ENCODE results near the gene TFDP1.

Gene TFDP1

GRCh38 chr13:113598081-113598410, 13.5 kb downstream of the TFDP1 start:
- DNase-seq (ENCODE audit: low spot score) = no peak

DNA sequence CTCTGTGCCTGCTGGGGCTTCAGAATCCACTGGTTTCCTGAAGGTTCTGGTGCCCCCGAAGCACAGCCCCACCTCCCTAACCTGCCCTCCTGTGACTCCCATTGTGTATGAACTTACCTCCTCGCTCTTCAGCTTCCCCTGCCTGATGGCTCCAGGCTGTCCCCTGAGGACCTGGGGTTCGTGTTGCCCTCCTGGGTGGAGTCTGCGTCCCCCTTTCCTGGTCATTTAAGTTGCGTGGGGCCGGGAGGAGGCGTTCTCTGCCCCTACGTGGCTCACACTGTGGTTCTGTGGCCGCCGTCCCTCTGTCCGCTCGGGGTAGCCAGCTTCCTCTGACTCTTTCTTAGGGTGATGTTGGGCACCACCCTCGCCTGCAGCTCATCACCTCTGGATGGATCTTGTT, 13.9 kb downstream of the TFDP1 start:
- DNase-seq (ENCODE audit: low spot score) = no peak

DNA sequence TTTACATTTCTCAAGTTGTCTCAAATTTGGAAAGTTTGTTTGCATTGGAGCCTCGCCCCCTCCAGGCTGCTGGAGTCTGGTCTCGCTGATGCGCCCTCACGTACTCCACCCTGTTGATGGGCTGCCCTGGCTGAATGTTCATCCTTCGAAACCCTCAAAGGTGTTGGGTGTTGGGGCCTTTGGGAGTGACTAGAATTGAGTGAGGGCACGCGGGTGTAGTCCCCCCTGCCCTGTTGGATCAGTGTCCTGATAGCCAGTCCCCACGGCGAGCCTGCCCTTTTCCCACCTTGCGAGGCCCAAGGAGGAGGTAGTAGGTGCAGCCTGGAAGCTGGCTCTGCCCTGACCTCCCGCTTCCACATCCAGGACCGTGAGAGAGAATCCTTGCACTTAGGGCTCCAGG, 14.8 kb downstream of the TFDP1 start:
- DNase-seq (ENCODE audit: low spot score) = no peak

DNA sequence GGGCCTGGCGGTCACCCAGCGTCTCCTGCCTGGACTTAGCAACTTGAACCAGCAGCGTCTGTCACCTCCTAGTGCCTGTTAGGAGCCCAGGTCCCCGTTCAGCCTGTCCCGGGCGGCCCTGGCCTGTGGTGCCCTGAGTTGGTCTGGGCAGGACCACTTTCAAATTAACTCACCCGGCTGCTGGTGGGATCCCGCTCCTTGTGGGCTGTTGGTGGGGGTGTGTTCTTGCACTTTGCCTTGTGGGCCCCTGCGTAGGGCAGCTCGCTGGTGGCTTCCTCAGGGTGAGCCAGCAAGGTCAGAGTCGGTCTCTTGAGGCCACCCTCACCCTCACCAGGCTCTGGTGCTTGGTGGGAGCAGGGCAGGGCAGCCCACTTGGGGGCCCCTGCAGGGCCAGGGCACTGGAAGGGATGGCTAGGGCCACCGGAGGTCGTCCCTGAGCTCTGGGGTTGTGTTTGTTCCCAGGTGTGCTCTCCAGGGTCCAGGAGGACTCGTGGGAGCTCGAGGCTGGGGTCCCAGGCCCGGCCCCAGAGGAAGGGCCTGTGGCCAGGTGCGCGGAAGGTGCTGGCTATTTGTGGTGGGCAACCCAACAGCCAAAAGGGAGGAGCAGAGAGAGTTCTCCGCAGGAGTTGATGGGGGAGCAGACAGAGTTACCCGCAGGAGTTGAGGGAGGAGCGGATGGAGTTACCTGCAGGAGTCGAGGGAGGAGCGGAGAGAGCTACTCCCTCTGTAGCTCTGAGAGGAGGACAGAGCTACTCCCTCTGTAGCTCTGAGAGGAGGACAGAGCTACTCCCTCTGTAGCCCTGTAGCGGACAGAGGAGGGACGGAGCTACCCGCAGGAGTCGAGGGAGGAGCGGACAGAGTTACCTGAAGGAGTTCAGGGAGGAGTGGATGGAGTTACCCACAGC, 16.9 kb downstream of the TFDP1 start:
- no peak for DNase-seq (ENCODE audit: low spot score)

DNA sequence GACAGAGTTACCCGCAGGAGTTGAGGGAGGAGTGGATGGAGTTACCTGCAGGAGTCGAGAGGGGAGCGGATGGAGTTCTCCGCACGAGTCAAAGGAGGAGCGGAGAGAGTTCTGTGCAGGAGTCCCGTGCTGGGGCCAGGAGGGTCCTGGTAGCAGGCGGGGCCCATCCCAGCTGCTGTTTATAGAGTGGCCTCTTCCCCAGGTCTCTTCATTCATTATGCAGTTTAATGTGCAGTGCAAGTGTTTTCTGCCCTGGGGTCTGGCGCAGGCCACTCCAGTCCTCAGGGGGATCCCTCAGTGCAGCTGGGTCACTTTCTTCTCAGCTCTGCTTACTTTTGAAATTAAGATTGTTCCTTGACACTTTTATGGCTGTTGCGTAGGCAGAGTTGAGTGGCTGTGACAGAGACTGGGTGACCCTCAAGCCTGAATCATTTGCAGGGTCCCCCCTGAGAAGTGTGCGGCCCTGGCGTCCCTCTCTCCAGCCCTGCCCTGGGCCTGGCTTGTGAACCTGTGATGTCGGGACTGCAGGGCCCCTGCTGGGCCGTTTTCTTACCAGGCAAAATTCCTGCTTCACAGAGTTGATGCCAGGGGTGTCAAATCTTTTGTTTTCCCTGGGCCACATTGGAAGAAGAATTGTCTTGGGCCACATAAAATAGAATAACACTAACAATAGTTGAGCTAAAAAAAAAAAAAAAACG, 17.9 kb downstream of the TFDP1 start:
- no peak for DNase-seq (ENCODE audit: low spot score)

DNA sequence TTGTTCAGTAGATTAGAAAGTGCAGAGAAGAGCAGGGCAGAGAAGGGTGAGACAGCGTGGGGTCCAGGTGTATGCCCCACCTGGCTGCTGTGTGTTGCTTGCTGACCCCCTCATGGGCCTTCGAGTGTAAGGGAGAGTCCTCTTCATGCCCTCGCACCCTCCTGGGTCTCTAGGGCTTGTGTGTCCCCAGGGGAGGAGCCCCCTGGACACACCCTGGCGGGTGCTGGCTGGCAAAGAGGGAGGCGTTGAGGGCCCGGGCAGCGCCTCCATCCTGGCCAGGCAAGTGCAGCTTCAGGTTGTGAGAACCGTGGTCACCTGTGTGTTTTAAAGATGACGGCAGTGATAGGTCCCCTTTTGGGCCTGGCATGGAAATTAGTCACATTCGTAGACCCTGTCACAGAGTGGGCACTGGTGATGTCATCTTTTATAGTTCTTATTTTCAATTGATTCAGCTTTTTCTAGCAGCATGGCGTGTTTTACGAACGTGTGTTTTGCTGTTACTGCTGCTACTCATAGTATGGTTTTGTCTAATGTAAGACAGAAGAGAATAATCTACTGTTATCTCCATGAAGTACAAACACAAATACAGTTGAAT, 18.7 kb downstream of the TFDP1 start:
- no peak for DNase-seq (ENCODE audit: low spot score)

GRCh38 chr13:113604186-113604585, 19.6 kb downstream of the TFDP1 start:
- DNase-seq (ENCODE audit: low spot score) = no peak

DNA sequence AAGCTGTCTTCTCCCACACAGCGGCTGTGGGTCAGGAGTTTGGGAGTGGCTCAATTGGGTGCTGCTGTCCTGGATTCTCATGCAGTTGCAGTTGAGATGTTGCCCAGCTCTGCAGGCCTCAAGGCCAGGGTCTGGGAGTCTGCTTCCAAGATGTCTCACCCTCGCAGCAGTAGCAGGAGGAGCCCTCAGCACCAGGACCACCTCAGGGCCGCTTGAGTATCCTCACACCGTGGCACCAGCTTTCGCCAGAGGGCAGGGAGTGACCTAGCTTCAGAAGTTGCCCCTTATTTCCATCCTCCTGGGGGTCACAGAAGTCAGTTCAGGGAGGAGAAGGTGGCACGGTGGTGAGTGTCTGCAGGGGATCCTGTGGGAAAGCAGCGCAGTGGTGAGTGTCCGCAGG, 20.9 kb downstream of the TFDP1 start:
- no peak for DNase-seq (ENCODE audit: low spot score)

DNA sequence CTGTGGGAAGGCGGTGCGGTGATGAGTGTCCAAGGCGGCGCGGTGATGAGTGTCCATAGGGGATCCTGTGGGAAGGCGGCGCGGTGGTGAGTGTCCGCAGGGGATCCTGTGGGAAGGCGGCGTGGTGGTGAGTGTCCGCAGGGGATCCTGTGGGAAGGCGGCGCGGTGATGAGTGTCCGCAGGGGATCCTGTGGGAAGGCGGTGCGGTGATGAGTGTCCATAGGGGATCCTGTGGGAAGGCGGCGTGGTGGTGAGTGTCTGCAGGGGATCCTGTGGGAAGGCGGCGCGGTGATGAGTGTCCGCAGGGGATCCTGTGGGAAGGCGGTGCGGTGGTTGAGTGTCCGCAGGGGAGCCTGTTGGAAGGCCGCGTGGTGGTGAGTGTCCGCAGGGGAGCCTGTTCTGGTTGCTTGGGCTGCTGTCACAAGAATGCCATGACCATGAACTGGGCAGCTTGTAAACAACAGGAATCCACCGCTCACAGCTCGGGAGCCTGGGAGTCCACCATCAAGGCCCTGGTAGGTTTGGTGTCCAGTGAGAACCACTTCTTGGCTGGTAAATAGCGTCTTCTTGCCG, 21.4 kb downstream of the TFDP1 start:
- DNase-seq (ENCODE audit: low spot score) = no peak

DNA sequence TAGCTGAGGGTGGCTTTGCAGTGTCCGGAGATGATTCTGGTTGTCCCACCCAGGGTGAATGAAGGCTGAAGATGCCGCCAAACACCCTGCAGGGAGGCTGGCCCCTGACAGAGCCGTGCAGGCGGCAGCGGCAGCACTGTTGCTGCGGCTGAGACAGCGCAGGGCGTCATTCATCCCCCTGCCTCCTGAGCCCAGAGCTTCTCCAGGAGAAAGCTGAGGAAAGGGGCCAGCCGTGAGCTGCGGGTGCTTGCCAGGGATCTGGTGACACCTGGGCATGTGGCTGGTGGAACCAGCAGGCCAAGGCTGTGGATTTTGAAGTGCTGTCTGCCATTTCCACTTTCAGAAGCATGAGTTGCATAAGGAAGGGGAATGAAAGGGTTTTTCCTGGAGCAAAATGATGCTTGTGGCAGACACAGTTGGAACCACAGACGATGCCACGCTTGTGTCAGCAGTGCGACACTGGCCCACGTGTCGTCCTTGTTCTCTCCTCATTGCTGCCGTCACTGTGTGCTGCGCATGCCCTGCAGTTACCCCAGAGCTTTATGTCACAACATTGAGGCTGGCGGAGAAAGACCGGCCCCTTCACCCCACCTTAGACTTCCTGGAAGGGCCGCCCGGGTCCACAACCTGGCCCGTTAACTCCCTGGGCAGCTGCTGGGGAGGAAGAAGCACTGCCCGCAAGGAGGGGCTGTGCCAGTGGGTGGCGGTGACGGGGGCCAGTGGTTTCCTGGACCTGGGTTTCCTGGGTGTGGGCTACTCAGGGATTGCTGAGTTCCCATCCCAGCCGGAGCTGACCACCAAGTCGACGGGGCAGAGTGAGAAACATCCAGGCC, 22.7 kb downstream of the TFDP1 start:
- DNase-seq (ENCODE audit: low spot score) = no peak

GRCh38 chr13:113607889-113608635, 23.5 kb downstream of the TFDP1 start:
- DNase-seq (ENCODE audit: low spot score) = no peak

GRCh38 chr13:113608967-113609533, 24.5 kb downstream of the TFDP1 start:
- no peak for DNase-seq (ENCODE audit: low spot score)

DNA sequence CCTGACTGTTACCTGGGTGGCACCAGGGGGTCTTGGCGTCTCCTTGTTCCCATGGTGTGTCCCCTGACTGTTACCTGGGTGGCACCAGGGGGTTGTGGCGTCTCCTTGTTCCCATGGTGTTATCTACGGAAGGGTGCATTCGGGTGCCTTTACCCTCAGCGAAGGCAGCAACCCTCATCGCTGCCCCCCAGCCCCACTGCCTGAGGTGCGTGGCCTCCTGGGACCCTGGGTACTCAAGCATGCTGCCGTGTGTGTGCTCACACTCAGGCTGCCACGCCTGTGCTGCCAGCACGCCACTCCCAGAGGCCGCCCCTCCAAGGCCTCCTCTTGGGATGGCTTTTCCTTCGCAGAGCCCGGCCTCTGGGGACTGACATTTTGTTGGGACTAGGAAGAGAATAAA, 25.1 kb downstream of the TFDP1 start:
- no peak for DNase-seq (ENCODE audit: low spot score)

DNA sequence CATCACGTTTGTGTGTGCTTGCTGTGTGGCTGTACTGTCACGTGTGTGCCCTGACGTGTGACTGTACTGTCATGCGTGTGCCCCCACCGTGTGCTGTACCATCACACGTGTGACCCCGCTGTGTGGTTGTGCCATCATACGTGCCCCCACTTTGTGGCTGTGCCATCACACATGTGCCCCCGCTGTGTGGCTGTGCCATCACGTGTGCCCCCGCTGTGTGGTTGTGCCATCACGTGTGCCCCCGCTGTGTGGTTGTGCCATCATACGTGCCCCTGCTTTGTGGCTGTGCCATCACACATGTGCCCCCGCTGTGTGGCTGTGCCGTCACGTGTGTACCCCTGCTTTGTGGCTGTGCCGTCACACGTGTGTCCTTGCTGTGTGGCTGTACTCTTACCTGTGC, 25.7 kb downstream of the TFDP1 start:
- DNase-seq (ENCODE audit: low spot score) = no peak

- no peak for DNase-seq (ENCODE audit: low spot score)
Measured at GRCh38 chr13:113611996-113612395, 27.4 kb downstream of the TFDP1 start.

DNA sequence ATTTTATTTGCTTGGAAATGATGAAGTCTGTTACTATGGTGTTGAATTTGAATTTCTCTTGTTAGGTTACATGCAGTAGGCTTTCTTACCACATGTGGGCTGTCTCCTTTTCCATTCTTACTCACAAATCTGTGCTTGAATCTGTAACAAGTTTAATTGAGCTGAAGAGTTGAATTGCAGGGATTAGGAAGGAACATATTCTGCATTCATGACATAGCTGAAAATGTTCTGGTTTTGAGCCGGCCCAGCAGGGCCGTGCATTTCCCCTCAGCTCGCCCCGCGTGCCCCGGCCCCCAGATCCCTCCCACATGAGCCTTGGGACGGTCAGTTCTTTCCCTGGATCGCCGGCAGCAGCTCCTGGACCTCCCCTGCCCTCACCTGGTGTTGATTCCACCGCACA, 28.1 kb downstream of the TFDP1 start:
- no peak for DNase-seq (ENCODE audit: low spot score)

DNA sequence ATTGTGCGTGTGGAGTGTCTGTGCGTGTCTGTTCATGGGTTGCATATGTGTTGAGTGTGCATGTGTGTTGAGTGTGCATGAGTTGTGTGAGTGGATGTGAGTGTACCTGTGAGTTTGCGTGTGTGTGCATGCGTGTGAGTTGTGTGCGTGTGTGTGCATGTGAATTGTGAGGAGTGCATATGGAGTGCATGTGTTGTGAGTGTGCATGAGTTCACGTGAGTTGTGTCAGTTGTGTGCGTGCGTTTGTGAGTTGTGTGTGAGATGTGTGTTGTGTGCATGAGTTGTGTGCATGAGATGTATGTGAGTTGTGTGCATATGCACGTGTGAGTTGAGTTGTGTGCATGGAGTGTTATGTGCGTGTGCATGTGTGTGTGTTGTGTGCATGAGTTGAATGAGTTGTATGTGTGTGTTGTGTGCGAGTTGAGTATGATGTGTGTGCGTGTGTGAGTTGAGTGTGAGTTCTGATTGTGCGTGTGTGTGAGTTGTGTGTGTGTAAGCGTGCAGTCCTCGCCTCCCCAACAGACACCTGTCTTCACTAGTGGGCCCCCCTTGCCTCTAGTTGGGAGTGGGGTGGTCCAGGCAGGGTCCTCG, 29.3 kb downstream of the TFDP1 start:
- no peak for DNase-seq (ENCODE audit: low spot score)

- no peak for DNase-seq (ENCODE audit: low spot score)
Measured at GRCh38 chr13:113616281-113616906, 31.8 kb downstream of the TFDP1 start.

DNA sequence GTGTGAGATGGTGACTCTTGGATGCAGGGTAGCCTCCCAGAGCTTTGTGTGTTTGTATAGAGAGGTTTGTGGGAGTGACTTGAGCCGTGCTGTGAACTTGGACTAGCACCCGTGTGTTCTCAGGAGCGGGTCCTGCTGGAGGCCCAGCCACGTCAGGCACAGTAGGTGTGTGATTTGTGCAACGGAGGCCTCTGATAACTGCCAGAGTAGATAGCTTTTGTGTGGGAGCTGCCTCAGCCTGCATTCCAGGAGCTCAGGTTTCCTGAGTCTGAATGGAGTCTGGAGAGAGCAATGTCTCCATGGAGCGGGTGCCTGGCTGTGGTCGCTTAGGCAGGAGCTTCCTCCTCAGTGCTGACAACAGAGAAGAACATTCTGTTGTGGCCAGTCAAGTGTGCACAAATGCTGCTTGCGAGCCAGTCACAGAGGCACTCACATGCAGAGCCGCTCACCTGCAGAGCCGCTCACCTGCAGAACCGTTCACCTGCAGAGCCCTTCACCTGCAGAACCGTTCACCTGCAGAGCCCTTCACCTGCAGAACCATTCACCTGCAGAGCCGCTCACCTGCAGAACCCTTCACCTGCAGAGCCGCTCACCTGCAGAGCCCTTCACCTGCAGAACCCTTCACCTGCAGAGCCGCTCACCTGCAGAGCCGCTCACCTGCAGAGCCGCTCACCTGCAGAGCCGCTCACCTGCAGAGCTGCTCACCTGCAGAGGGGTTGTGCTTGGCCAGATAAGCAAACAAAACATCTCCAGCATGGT, 32.6 kb downstream of the TFDP1 start:
- DNase-seq (ENCODE audit: low spot score) = no peak

Data from AG20443 (cell line).